MCF 10A (cell line): ENCODE results near the gene BRAT1. TPM values are rescaled to one million over a fixed set of nuclear protein-coding genes. Genes with fewer than 3 reads are reported as not detected.
A peak's percentile ranks its signal among the peaks of the same experiment; 100 is the strongest.

ENCODE experiments used
- BruUV-seq: library from RNA; stranded (reverse); fragments of 400-500 nt; replicated peaks from 2 replicates; lab custom pipeline; 2021; lab: Mats Ljungman, UMichigan
- CTCF ChIA-PET: fragments of 300-600 bp; sonication (Branson Sonifier 250); formaldehyde crosslinking; extraction: SDS; loops from one replicate; lab custom pipeline; 2021; ENCODE audit warnings: antibody characterized with exemption, inconsistent platforms; lab: Yijun Ruan, JAX
- POLR2A ChIA-PET: fragments of 300-600, 350-650 bp; sonication (Branson Sonifier 250); formaldehyde crosslinking; extraction: SDS; loops from one replicate; lab custom pipeline; 2020; ENCODE audit warnings: antibody characterized with exemption, inconsistent platforms; lab: Yijun Ruan, JAX
- DNase-seq: peaks from one replicate; pipeline ENCODE4 v3.0.0-alpha.2; 2018; ENCODE audit not compliant: unreplicated experiment
- H3K27ac Mint-ChIP-seq: one replicate; pipeline ENCODE4 v1.8.0; 2022; ENCODE audit warnings: mild to moderate bottlenecking, low read depth, mixed read lengths; ENCODE audit not compliant: unreplicated experiment
- H3K27me3 Mint-ChIP-seq: one replicate; pipeline ENCODE4 v1.8.0; 2022; ENCODE audit warnings: mixed read lengths; ENCODE audit not compliant: insufficient read depth, unreplicated experiment
- H3K36me3 Mint-ChIP-seq: one replicate; pipeline ENCODE4 v1.8.0; 2022; ENCODE audit warnings: mild to moderate bottlenecking, moderate library complexity, mixed read lengths; ENCODE audit not compliant: insufficient read depth, unreplicated experiment
- H3K4me1 Mint-ChIP-seq: one replicate; pipeline ENCODE4 v1.8.0; 2022; ENCODE audit warnings: mixed read lengths; ENCODE audit not compliant: insufficient read depth, unreplicated experiment
- H3K4me3 Mint-ChIP-seq: one replicate; pipeline ENCODE4 v1.8.0; 2022; ENCODE audit warnings: mild to moderate bottlenecking, moderate library complexity, mixed read lengths; ENCODE audit not compliant: unreplicated experiment
- H3K9me3 Mint-ChIP-seq: one replicate; pipeline ENCODE4 v1.8.0; 2022; ENCODE audit warnings: mixed read lengths; ENCODE audit not compliant: unreplicated experiment
- intact Hi-C: fragments of 100-400 bp; cut with micrococcal nuclease; formaldehyde crosslinking; loops from 2 replicates; pipeline ENCODE4 v1.14.1; 2022
- total RNA-seq: library from RNA; stranded (reverse); gene quantifications from 2 replicates; pipeline ENCODE4 v1.2.3, GENCODE V29; 2022
- TF ChIP-seq, protein P1 (sequence below): fragments of 200-600 bp; IDR thresholded peaks from one replicate; pipeline ENCODE4 v1.8.0; 2022; ENCODE audit warnings: antibody characterized with exemption, mild to moderate bottlenecking; ENCODE audit not compliant: unreplicated experiment

The BRAT1 gene
- total RNA-seq, 1 experiment from 2014 or later, result 18.0 TPM

DNA sequence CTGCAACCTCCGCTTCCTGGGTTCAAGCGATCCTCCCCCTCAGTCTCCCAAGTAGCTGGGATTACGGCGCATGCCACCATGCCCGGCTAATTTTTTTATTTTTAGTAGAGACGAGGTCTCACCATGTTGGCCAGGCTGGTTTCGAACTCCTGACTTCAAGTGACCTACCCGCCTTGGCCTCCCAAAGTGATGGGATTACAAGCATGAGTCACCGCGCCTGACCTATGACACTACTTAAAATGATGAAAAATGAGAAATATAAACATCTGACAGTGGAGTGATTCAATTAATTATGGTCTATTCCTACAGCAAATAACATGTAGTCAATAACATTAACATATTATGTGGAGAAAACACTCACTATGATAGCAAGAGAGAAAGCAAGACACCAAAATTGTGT lies 2.2 kb downstream of the BRAT1 start:
- no peak for DNase-seq
- Mint-ChIP-seq H3K27me3 (no peaks in the 10 kb centered on the region), H3K9me3 (no peaks in the 10 kb centered on the region), H3K4me1 (peaks cover 1% of the 10 kb centered on the region), H3K4me3 (no peak overlapping the region), H3K36me3 (peaks cover 56% of the 10 kb centered on the region), H3K27ac (peak overlapping the region; percentile 94)
- intact Hi-C loops, result no loop called here
- no TSS peak for BruUV-seq
- POLR2A ChIA-PET, result interaction anchor here (0.6 to 1.8 kb wide), 3 partner anchors 18 to 1736 kb away, joined by 3 to 5 read pairs (median 4); no protein-coding TSS in a partner anchor
- CTCF ChIA-PET, result interaction anchor here (0.6 to 1.0 kb wide), 2 partner anchors 9 to 103 kb away, joined by 3 read pairs; no protein-coding TSS in a partner anchor
- TF ChIP-seq, protein P1, sequence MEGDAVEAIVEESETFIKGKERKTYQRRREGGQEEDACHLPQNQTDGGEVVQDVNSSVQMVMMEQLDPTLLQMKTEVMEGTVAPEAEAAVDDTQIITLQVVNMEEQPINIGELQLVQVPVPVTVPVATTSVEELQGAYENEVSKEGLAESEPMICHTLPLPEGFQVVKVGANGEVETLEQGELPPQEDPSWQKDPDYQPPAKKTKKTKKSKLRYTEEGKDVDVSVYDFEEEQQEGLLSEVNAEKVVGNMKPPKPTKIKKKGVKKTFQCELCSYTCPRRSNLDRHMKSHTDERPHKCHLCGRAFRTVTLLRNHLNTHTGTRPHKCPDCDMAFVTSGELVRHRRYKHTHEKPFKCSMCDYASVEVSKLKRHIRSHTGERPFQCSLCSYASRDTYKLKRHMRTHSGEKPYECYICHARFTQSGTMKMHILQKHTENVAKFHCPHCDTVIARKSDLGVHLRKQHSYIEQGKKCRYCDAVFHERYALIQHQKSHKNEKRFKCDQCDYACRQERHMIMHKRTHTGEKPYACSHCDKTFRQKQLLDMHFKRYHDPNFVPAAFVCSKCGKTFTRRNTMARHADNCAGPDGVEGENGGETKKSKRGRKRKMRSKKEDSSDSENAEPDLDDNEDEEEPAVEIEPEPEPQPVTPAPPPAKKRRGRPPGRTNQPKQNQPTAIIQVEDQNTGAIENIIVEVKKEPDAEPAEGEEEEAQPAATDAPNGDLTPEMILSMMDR, result no peak

DNA sequence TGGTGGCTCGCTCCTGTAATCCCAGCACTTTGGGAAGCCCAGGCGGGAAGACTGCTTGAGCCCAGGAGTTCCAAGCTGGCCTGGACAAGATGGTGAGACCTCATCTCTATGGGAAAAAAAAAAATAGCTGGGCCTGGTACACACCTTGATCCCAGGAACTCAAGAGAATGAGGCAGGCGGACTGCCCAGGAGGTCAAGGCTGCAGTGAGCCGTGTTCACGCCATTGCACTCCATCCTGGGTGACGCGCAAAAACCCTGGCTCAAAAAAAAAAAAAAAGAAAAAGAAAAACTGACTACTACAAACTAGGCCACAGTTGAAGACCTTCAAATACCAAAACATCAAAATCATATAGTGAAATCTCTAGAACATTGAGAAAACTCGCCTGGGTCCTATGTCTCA lies 3.9 kb downstream of the BRAT1 start:
- TF ChIP-seq, protein P1, result no peak
- H3K36me3 Mint-ChIP-seq, result peaks cover 72% of the 10 kb centered on the region
- CTCF ChIA-PET, result interaction anchor here (0.7 kb wide), 1 partner anchor 39 kb away, joined by 4 read pairs; no protein-coding TSS in a partner anchor
- POLR2A ChIA-PET, result interaction anchor here (1.3 kb wide), 1 partner anchor 12 kb away, joined by 5 read pairs; no protein-coding TSS in a partner anchor
- DNase-seq, result no peak
- H3K4me1 Mint-ChIP-seq, result no peaks in the 10 kb centered on the region
- H3K27me3 Mint-ChIP-seq, result no peaks in the 10 kb centered on the region
- intact Hi-C loops, result no loop called here
- no peak overlapping the region for H3K4me3 Mint-ChIP-seq
- H3K9me3 Mint-ChIP-seq, result no peaks in the 10 kb centered on the region
- no TSS peak for BruUV-seq
- H3K27ac Mint-ChIP-seq, result no peak overlapping the region

DNA sequence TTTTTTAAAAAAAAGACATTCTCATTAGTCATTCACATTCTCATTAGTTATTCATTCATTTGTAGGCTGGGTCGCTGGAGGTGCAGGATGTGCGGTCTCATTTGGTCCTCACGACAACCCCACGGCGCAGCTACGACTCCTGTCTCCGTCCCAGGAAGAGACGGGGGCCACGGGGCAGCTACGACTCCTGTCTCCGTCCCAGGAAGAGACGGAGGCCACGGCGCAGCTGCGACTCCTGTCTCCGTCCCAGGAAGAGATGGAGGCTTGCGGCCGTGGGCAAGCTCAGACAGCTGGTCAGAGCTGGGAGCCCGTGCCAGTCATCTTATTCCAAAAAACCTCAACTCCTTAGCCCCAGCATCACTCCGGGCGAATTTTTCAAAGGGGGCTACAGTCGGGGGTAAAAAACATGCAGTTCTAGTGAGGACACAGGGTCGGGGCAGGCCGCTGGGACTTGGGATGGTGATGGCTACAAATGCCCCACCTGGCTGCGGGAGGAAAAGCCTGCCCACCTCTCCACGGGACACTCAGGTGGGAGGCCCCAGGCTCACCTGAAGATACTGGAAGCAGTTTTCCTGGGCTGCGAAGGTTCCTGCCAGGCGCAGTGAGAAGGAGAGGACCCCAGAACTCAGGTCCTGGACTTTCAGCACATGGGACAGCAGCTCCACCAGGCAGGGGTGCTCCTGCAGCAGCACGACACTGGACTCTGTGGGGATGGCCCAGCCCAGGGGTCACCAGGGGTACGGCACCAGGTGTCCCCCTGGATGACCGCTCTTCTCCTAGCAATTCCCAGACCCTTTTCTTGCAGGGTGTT lies 8.3 kb downstream of the BRAT1 start:
- H3K4me3 Mint-ChIP-seq, result no peak overlapping the region
- TF ChIP-seq, protein P1, result no peak
- no peaks in the 10 kb centered on the region for H3K27me3 Mint-ChIP-seq
- H3K4me1 Mint-ChIP-seq, result no peaks in the 10 kb centered on the region
- CTCF ChIA-PET, result no interaction called here
- no peaks in the 10 kb centered on the region for H3K9me3 Mint-ChIP-seq
- POLR2A ChIA-PET, result interaction anchor here (0.7 kb wide), 1 partner anchor 419 kb away, joined by 4 read pairs; no protein-coding TSS in a partner anchor
- no peak for DNase-seq
- peaks cover 82% of the 10 kb centered on the region for H3K36me3 Mint-ChIP-seq
- no TSS peak for BruUV-seq
- H3K27ac Mint-ChIP-seq, result no peak overlapping the region
- intact Hi-C loops, result no loop called here

DNA sequence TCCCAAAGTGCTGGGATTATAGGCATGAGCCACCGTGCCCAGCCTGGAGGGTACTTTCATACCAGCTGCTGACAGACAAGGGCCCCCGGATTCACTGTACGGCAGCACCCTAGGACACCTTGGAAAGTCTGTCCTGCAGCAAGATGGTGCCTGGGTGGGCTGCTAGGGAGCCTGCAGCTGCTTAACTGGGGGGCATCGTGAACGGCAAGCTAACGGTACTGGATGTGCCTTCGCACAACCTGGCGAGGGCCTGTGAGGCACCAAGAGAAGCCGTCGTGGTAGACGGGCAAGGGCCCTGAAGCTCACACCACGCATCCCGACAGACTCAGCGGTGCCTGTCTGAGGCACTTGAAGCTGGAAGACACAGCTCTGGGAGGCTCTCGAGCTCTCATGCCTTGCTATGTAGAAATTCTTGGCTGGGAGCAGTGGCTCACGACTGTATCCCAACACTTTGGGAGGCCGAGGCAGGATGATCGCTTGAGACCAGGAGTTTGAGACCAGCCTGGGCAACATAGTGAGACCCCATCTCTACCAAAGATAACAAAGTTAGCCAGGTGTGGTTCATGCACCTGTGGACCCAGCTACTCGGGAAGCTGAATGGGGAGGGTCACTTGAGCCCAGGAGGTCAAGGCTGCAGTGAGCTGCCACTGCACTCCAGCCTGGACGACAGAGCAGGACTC lies 9.4 kb downstream of the BRAT1 start:
- H3K9me3 Mint-ChIP-seq, result no peaks in the 10 kb centered on the region
- no peak overlapping the region for H3K27ac Mint-ChIP-seq
- TF ChIP-seq, protein P1, result no peak
- H3K27me3 Mint-ChIP-seq, result no peaks in the 10 kb centered on the region
- no peak for DNase-seq
- ChIA-PET POLR2A (interaction anchor here (0.7 kb wide), 2 partner anchors 210 to 420 kb away, joined by 3 to 4 read pairs; no protein-coding TSS in a partner anchor), CTCF (interaction anchor here (0.7 kb wide), 2 partner anchors 10 to 76 kb away, joined by 3 to 4 read pairs; no protein-coding TSS in a partner anchor)
- BruUV-seq, result no TSS peak
- peaks cover 82% of the 10 kb centered on the region for H3K36me3 Mint-ChIP-seq
- no peaks in the 10 kb centered on the region for H3K4me1 Mint-ChIP-seq
- no peak overlapping the region for H3K4me3 Mint-ChIP-seq
- intact Hi-C loops, result no loop called here
